KG1 (cell line): ENCODE measurements around the gene NRROS.

Source experiments
- DNase-seq: peaks from one replicate; lab custom pipeline; 2025; lab: John Stamatoyannopoulos, UW

Gene NRROS

GRCh38 chr3:196650740-196651311 is 11.3 kb downstream of the NRROS start:
- DNase-seq = no peak

- no peak for DNase-seq
Measured at GRCh38 chr3:196651819-196652218, 12.3 kb downstream of the NRROS start.

GRCh38 chr3:196652961-196653795 is 13.7 kb downstream of the NRROS start:
- DNase-seq = no peak

DNA sequence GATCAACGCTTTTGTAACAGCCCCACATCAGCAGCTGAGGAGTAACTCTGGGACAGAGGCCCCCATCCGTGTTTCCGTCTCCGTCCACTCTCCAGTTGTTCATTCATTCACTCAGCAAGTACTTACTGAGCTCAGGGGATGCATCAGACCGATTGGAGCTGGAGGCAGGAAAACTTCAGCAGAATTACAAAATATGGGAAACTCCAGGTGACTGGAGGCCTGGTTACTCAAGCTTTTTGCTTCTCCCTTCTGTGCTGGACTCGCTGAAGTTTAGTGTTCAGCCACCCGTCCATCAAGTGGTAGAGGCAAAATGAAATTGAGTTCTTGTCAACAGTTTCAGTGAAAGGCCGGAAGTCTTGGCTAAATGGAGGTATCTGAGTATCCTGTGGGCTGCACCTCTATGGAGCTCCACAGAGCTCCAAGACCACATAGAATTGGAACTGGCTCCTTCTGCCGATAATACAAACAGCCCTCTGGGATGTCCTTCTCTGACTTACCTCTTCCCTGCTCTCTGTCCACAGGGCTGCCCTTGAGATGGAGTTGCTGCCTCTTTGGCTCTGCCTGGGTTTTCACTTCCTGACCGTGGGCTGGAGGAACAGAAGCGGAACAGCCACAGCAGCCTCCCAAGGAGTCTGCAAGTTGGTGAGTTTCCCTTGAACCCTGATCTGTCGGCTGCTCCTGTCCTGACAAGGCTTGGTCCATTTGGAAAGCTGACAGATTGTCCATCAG is 14.7 kb downstream of the NRROS start:
- no peak for DNase-seq

DNA sequence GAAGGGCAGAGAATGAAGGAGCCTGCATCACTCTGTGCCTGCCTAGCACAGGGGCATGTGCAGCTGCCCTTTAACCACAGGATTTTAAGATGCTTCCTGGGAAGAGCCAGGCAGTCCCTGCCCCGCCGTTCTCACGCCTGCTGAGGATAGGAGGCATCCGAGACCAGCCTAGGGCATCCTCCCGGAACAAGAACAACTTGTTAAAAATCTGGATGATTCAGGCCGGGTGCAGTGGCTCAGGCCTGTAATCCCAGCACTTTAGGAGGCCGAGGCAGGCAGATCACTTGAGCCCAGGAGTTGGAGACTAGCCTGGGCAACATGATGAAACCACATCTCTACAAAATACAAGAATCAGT is 15.2 kb downstream of the NRROS start:
- DNase-seq = no peak

DNA sequence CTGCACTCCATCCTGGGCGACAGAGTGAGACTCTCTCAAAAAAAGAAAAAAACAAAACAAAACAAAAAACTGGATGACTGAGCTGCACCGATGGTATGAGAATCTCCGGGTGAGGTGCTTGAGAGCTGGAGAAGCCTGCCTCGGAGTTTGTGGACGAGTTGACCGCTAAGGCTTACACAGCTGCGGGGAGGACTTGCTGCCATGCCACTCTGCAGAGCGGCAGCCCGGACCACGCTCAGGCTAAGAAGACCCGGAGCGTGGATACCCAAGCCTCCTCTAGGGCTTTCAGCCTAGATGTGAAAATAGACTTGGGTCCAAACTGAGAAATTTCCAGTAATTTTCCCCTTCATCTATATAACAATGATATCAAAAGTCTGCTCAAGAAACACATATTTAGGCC is 16.0 kb downstream of the NRROS start:
- DNase-seq = no peak

- DNase-seq = no peak
Measured at GRCh38 chr3:196656213-196656612, 16.7 kb downstream of the NRROS start.

GRCh38 chr3:196659901-196660351 is 20.4 kb downstream of the NRROS start:
- no peak for DNase-seq

DNA sequence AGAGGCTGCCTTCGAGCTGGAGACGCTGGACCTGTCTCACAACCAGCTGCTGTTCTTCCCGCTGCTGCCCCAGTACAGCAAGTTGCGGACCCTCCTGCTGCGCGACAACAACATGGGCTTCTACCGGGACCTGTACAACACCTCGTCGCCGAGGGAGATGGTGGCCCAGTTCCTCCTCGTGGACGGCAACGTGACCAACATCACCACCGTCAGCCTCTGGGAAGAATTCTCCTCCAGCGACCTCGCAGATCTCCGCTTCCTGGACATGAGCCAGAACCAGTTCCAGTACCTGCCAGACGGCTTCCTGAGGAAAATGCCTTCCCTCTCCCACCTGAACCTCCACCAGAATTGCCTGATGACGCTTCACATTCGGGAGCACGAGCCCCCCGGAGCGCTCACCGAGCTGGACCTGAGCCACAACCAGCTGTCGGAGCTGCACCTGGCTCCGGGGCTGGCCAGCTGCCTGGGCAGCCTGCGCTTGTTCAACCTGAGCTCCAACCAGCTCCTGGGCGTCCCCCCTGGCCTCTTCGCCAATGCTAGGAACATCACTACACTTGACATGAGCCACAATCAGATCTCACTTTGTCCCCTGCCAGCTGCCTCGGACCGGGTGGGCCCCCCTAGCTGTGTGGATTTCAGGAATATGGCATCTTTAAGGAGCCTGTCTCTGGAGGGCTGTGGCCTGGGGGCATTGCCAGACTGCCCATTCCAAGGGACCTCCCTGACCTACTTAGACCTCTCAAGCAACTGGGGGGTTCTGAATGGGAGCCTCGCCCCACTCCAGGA is 21.1 kb downstream of the NRROS start:
- no peak for DNase-seq

GRCh38 chr3:196661400-196661799 is 21.9 kb downstream of the NRROS start:
- DNase-seq = no peak

DNA sequence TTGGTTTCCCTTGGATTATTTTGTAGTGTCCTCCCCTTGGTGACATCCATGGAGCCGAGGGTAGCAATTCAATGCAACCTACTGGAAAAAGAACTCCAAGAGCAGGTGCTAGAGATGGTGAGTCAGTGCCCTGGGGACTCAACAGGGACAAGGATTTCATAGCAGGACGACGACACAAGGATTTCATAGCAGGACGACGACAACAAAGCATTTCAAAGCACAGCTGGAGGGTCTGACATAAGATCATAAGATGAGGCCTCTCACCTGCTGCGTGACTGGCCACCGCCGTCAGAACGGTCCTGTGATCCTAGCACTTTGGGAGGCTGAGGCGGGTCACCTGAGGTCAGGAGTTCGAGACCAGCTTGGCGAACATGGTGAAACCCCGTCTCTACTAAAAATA is 22.5 kb downstream of the NRROS start:
- DNase-seq = no peak

DNA sequence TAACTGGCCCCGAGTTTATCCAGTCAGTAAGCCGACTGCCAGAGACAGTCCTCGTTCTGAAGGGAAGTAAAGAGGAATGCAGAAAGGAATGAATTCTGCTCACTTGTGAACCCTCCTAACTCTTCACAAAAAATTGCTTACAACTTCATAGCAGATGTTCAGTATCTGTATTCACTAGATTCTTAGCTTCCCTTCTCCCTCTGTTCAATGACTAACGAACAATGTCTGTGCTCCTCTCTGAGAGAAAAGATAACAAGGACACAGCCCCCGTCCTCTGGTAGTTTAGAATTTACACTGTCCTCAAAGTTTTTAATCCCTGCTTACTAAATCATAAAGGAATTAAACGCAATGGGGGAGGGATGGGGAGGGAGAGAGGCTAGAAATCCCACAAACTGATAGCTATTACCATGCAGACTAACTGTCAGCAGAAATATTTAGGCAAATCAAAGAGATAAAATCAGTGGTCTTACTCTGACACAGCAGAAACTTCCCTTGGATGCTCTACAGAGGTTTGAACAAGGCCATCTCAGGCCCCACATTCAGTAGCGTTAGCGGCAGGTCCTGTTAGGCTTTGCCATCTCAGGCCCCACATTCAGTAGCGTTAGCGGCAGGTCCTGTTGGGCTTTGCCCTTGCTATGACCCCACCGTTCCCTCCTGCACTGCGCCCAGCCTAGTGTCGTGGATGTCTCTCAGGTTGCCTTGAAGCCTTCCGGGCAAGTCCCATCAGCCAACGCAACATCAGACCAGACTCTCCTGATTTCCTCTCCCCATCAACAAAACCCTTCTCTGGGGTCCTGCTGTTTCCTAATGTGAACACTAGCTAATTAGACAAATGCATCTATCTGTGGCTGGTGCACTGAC is 23.4 kb downstream of the NRROS start:
- no peak for DNase-seq

DNA sequence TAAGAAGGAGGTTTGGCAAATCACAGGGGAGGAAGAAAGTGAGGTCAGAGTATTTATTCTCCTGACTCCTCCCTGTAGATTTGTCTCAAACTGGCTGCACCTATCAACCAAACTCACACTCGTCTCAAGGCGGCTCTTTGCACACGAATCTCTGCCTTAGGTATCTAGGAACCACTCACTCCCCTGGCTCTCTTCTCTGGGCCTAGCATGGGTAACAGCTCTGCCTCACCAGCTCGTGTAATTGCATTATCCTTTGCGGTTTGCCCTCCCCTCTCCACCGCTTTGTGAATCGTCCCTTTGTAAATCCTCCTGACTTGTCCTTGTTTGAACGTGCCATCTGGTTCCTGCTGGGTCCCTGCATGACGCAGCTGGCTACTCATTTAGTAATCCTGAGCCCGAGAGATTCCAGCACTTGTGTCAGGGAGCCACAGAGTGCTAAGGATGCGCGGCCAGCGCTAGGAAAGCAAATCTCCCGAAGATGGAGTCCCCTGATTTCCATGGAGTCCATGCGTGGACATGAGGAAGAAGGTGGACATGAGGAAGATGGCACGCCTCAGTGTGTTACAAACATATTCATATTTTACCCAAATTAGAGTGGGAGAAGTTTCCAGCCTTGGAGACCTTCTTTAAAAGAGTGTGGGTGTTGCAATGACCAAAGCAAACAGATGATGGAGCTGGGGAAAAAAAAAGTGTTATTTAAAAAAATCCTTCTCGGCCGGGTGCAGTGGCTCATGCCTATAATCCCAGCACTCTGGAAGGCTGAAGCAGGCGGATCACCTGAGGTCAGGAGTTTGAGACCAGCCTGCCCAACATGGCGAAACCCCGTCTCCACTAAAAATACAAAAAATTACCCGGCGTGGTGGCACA is 26.7 kb downstream of the NRROS start:
- no peak for DNase-seq

GRCh38 chr3:196667056-196667825 is 27.7 kb downstream of the NRROS start:
- no peak for DNase-seq

DNA sequence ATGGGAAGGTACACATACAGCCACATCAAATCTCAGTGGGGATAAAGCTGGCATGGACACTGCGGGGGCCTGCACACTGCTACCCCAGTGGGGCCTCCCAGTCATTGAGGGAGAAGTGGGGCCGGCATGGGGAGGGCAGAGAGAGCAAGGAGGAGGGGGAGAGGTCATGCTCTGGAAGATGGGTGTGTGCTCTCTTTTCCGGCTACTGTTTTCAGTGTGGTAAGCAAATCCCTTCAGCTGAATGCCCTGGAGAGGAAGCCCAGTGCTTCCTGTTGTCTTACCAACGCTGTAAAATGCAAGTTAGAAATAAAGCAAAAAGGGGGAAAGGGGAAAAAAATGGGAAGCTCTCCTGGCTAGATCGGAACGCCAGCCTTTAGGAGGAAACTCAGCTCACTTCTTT is 30.8 kb downstream of the NRROS start:
- no peak for DNase-seq

DNA sequence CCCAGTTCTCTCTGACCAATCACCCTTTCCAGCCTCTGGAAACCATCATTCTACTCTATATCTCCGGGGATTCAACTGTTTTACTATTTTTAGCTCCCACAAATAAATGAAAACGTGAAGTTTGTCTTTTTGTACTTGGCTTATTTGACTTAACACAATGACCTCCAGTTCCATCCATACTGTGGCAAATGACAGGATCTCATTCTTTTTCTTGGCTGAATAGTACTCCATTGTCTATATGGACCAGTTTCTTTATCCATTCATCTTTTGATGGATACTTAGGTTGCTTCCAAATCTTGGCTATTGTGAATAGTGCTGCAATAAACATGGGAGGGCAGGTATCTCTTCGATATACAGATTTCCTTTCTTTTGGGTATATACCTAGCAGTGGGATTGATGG is 34.1 kb downstream of the NRROS start:
- DNase-seq = no peak

DNA sequence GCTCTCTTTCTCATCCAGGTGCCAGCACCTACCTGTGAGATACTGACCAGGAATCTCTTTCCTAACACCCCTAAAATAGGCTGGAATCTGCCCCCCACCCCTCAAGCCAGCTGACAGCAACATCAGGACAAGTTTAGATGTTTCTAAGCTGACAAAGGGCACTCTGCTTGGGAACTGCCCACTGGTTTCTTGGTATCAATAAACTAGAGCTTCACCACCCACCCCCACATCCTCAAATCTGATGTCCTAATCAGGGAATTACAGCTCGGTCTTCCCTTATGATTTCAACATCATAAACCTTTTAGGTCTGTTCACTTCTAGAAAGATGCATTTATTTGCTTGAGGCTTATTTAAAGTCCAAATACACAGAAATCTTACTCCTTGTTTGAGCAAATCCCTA is 37.9 kb downstream of the NRROS start:
- no peak for DNase-seq

DNA sequence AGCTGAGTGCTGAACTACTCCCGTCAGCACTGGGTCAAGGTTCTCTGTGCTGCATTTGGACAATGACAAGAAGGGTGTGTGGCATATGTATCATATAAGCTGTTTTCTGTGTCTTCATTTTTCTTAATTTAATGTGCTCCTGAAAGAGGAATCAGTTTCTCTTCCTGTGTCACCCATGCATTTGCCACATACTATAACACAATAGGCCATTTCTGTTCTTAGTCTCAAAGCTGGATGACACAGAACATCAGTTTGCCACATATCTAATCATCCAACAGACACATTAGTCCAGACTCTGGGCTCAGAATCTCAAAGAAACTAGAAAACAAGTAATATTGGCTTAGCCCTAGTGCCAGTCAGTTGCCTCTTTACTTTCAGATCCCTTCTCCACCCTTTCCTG is 38.4 kb downstream of the NRROS start:
- no peak for DNase-seq

- DNase-seq = peak; percentile 70
Measured at GRCh38 chr3:196684548-196685407, 45.3 kb downstream of the NRROS start.
